GM12801 (cell line): Measurements from ENCODE around the gene CAMTA1.

Experiments
- TF ChIP-seq, protein P1 (sequence below): IDR thresholded peaks from one replicate; pipeline ENCODE4 v1.5.1; 2011; ENCODE audit warnings: control low read depth; ENCODE audit not compliant: insufficient read length; ENCODE audit errors: extremely low read depth

The CAMTA1 gene

DNA sequence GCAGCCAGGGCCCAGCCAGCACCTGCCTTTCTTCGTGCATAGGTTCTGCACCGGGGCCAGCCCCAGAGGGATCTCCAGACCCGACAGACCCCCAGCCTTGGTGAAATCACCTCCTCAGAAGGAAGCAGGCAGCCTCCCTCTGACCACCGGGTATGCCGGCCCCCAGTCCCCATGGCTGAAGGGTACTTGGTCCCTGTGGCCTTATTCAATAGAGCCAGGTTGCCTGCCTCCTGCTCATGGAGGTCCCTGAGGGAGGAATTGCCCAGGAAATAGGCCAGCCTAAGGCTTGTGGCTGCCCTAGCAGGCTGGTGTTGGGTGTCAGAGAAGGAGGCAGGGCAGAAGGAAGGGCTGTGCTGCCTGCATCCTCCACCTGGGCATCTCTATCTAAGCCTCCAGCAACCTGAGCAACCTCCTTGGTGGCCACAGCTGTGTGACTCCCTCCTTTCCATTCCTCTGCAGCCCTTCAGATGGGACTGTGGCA is 647.7 kb downstream of the CAMTA1 start:
- TF ChIP-seq, protein P1, sequence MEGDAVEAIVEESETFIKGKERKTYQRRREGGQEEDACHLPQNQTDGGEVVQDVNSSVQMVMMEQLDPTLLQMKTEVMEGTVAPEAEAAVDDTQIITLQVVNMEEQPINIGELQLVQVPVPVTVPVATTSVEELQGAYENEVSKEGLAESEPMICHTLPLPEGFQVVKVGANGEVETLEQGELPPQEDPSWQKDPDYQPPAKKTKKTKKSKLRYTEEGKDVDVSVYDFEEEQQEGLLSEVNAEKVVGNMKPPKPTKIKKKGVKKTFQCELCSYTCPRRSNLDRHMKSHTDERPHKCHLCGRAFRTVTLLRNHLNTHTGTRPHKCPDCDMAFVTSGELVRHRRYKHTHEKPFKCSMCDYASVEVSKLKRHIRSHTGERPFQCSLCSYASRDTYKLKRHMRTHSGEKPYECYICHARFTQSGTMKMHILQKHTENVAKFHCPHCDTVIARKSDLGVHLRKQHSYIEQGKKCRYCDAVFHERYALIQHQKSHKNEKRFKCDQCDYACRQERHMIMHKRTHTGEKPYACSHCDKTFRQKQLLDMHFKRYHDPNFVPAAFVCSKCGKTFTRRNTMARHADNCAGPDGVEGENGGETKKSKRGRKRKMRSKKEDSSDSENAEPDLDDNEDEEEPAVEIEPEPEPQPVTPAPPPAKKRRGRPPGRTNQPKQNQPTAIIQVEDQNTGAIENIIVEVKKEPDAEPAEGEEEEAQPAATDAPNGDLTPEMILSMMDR, result no peak

GRCh38 chr1:7434566-7434965 is 649.3 kb downstream of the CAMTA1 start:
- TF ChIP-seq, protein P1, result no peak

- TF ChIP-seq, protein P1, result no peak
Observed at GRCh38 chr1:7435276-7436055, 650.2 kb downstream of the CAMTA1 start.

DNA sequence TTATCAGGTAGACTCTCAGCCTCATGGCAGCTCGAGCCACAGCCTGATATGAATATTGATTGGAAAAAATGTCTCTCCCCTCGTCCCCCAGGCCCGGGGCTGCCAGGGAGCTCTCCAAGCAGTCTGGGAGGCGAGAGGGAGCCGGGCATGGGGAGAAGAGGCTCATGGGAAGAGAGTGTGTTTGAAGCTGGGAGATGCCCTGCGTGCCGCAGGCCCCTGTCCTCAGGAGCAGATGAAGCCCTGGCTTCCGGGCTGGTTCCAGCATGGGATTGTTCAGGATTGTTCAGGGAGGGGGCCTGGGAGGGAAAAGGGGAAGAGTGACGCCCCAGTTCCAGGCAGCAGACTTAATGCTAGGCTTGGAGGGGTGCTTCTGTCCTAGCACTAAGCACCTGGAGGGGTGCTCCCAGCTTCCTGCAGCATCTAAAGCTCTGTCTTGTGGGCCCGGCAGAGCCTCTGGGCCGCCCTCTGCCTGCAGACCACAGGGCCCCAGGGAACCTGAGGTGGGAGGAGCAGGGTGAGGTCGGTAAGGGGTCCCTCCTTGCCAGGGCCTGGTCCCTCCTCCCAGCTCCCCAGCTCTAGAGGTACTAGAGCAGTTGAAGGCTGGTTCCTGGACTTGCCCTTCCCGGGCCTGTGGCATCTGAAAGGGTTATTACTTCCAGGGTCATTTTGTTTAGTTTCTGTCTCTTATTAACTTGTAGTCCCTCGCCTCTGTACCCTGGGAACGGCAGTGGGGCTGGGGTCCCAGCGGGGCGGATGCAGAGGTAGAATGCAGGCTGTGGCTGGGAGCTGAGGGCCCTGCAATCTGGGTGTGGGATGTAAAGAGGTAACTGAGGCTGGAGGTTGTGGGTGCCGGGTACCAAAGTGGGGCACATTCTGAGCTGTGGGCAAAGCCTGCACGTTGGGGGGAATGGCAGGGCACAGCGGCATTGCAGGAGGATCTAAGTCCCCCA is 651.1 kb downstream of the CAMTA1 start:
- TF ChIP-seq, protein P1, result no peak

DNA sequence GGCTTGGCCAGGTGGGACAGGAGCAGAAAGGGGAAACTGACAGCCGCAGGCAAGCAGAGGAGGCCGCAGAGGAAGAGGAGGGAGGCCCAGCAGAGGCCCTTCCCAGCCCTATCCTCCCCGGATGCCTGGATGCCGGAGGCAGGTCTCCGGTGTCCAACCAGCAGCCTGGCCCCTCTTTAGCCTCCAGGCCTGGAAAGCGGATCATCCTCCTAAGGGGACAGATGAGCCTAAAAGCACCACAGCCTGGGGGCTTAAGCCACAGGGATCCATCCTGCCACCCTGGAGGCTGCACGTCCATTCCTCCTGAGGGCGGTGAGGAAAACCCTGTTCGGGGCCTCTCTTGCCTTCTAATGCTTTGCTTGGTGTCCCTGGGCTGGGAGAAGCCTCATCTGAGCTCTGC is 651.8 kb downstream of the CAMTA1 start:
- TF ChIP-seq, protein P1, result no peak

DNA sequence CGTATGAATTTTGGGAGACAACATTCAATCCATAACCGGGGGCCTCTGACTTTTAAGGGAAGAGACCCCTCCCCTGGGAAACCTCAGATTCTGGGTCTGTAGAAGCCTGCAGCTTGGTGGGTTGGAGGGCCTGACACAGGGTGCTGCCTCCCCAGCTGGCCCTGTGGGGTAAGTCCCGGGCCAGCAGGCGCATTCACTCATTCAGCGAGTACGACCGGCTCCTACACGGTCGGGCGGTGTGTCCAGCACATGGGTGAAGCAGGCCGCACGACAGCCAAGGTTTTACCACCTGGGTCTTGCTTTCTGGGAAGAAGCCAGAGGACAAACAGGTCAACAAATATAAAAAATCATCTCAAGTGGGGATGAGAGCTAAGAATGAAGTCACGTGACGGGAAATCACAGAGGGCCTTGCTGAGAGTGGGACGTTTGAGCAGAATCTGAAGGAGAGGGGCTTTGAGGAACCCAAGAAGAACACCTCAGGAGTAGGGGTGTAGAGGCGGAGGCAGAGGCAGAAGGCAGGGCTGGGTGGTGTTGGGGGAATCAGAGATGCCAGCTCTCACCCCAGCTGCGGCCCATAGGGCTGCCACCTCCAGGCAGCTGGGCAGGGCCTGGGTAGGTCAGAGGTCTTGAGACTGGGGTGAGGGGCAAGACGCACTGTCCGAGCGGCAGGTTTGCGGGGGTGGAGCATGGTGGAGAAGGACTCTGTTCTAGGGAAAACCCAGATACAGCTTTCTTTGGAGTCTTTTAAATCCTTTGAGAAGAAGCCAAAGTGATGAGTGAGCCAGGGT is 652.5 kb downstream of the CAMTA1 start:
- TF ChIP-seq, protein P1, result no peak
